ENCODE measurements around the gene AATF.
A peak's percentile ranks its signal among the peaks of the same experiment; 100 is the strongest.

AATF gene

DNA sequence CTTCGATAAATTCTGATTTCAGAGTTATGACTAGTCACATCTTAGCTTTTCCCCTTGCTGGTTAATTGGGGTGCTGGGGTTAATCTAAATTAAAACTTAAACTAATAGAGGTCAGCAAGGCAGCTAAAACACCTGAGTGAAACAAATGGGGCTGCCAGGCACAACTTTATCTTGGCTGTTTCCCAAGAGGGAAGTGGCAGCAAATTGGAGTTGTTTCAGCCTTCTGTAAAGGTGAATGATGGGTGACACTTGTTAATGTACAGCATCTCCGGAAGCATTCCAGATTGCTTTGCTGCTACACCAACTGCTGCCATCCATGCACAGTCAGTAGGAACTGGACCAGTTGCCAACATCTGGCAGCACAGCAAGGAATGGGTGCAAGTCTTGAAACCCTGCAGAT lies 43.9 kb downstream of the AATF start:
- DNase-seq, result no peak

DNA sequence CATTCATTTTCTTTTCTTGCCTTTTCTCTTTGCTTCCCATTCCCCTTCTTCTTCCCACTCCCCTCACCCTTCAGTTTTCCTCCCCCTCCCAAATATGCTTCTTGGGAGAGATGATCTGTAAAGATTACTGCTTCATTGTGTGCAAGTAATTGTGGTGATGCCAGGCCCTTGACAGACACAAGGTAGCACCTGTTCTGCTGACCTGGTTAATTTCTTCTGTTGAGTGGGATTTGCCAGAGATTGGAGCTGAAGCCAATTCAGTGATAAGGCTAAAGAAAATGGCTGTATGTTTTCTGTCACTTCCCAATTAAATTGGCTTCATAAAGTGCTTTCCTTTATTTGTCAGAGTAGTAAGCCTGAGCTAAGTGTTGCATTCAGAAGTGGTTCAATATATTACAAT lies 44.5 kb downstream of the AATF start:
- DNase-seq, result no peak

DNA sequence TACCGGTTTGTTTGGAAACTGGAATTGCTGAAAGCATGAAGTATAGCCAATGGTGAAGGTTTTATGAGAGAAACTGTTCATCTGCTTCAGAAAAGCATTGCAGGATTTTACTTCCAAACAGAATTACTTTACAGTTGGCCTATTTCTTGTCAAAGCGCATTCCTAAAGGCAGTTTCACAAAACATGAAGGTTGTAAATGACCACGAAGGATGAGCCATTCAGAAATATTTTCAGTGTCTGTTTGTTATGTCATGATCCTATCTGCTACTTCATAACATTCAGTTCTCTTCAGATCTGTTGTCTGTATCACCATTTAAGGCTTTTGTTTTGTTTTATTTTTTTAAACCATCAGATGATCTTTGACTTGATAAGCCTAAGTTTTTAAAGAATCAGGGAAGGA lies 45.7 kb downstream of the AATF start:
- DNase-seq, result no peak

DNA sequence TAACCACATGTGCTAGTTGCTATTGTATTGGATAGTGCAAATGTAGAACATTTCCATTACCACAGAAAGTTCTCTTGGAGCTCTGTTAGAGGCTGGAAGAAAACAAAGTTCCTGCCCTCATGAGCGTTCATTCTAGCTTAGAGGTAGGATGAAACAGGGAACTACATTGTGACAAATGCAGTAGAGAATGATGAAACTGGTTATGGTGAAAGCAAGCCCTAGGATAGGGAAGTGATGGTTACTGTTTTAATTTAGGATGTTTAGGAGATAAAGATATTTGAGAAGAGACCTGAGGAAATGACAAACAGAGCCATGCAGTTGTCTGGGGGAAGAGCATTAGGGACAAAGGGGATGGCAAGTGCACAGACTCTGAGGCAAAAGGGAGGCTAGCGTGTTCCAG lies 50.7 kb downstream of the AATF start:
- no peak for DNase-seq

DNA sequence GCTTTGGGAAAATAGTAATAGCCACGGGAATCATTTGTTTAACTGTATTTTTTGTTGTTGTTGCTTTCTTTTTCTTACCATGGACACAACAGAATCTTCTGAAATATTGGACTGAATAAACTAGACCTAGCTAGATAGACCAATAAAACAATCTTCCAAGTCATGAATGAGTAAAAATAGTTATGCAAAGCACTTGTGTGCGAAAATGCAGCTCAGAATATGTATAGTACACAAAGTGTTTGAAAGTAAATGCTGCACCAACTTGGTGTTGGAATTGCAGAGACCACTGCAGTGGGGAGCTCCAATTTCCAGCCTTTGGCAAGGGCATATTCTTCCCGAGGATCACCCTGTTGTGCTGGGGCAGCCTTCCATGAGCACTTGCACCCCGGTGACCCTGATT lies 68.0 kb downstream of the AATF start:
- no peak for DNase-seq

DNA sequence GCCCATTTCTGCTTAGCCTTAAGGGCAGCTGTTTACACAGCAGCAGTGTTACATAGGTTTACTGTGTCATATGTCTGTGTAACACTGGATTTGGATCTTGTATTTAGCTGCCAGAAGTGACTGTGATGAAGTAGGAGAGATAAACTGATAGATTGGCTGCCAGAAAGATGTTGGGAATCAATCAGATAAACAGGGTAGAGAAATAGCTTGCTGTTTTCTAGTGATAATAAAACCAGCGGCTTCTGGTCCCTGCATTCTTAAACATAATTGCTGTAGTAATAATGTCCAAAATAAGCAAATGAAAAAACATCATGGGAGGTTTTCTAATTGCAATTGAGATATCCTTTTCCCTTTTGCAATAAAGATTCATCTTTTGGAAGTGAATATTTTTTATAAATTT lies 68.7 kb downstream of the AATF start:
- no peak for DNase-seq

DNA sequence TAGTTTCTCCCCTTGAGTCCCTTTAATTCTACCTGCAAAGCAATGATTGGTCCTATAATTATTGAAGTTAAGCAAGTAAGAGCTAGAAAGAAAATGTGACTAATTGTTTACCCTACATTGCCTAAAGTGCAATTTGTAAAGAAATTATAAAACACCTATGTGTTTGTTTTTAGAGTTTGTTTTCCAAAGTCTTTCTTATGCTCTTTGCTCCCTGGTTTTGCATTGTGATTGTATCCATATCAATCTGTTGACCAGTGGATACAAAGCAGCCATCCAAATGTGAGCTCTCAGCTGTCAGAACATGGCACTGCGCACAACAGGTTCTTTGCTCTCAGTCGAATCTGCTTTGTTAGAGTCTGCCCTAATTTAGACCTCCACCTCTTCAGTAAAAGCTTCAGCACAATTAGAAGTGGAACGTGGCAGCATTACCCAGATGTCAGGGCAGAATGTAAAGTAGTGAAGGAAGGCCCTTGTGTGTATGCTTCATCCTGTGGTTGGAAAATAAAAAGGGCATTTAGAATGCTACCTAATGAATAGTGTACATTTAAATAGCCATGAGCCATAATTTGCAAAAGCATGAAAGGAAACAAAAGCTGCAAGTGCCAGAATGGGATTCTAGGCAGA lies 70.5 kb downstream of the AATF start:
- no peak for DNase-seq

DNA sequence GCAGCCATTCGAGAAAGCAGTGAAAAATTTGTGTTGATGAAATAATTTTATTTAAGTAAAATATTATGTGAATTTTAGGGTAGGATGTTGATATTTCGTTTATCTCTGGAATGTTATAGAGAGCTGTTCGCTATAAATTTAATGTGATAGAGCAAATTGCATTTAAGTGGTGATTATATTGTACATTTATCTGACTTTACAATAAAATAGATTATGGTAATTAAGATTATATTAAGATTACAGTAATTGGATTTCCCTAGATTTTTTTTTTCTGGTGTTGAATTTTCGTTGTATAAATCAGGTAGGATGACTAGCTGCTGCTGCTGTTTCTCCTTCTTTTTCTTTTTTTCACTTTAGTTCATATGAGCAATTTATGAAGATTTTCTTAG lies 71.0 kb downstream of the AATF start:
- DNase-seq, result no peak

DNA sequence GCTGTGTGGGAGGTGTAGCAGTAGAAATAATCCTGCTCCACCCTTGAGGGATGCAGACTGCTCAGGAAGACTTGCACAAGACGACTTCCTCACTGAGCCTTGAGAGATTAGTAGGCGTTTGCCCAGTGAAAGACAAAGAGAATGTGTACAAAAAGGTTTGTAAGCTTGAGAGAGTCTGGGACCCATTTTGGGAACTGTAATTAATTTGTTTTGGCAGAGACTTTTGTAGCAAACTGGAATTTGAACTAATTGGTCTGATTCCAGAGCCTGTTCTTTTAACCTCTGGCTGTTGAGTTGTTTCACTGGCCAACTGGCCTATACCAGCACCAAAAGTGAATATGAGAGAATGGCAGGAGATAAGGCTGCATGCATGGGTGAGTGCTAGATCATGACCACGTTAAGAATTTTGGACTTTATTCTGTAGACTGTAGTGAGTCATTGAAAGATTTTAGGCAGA lies 75.5 kb downstream of the AATF start:
- no peak for DNase-seq

DNA sequence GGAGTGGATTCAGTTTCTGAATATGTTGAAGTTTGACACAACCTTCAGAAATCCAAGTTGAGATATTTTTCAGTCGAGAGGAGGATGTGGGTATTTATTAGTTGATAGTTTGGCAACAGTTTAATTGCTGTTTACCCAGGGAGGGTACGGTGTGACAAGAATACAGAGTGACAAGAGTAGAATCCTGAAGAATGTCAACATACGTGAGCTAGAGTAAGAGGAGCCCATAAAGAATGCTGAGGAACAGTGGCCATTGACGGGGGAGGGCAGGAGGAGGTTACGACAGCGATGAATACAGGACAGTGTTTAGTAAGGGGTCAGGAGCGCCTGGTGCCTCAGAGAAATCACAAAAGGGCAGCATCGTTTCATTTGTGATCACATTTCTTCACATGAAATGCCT lies 76.5 kb downstream of the AATF start:
- DNase-seq, result no peak

DNA sequence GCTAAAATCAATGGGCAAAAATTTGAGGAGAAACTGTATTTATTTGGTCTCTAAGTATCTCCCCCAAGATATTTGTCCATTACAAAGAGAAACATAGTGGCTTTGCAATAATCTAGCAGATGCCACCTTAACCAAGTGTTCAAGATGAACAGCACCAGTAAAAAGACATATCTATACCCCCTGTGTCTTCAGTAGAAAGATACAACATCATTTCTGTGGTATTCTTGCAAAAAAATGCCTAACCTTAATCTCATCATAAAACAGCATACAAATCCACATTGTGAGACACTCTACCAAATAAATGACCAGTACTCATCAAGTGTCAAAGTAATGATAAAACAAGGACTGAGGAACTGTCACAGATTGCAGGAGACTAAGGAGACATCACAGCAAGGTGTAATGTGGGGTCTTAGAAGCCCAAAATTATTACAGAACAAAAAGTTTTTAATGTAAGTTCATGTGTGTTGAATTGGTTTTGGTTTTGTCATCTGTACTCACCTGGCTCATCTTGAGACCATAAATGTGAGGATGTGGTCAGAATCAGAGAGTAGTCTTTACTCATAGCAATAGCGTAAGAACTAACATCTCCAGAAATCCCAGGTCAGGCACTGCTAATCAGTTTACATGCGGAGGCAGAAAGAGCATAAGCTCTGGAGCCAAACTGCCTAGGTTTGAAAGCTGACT lies 77.2 kb downstream of the AATF start:
- no peak for DNase-seq

DNA sequence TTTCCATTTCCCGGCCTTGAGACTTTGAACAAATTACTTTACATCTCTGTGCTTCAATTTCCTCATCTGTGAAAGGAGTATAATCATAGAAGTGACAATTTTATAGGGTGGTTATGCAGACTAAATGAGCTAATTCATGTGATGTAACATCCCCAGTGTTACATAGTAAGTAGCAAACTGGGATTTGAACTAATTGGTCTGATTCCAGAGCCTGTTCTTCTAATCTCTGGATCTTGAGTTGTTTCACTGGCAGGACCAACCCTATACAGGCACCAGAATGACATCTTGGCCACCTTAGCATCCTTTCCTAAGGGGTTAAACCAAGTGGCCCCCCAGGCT lies 77.7 kb downstream of the AATF start:
- no peak for DNase-seq

DNA sequence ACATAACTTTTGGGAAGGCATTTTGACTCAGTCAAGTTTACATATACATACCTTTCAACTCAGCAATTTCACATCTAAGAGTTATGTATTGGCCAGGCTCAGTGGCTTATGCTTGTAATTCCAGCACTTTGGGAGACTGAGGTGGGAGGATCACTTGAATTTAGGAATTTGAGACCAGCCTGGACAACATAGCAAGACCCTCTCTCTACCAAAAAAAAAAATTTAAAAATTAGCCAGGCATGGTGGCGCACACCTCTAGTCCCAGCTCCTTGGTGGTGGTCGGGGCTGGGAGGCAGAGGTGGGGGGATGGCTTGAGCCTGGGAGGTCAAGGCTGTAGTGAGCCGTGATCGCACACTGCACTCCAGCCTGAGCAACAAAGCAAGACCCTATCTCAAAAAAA lies 79.3 kb downstream of the AATF start:
- DNase-seq, result no peak

DNA sequence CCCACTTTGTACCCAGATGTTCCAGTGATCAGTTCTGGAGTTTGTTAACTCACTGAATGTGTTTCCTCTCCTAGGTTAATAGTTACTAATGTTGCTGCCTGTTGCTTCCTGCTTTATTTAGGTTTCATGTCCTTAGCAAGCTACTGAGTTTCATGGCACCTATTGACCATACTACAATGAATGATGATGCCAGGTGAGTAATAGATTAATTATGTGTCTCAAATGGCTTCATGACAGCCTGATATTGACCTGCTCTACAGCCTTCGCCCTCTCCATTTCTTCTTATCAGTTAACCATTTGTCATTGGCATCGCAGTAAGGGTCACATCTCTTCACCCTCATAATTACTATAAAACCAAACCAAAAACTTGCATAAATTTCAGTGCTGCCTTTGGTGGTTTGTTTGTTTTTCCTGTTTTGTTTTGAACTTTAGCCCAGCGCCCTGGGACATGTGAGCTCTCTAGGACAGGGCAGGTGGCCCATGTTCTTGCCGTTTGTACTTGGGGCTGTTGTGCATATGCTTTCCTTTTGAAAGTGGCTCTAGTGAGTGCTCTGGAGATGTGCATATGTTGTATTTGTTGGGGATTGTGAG lies 82.8 kb downstream of the AATF start:
- no peak for DNase-seq

DNA sequence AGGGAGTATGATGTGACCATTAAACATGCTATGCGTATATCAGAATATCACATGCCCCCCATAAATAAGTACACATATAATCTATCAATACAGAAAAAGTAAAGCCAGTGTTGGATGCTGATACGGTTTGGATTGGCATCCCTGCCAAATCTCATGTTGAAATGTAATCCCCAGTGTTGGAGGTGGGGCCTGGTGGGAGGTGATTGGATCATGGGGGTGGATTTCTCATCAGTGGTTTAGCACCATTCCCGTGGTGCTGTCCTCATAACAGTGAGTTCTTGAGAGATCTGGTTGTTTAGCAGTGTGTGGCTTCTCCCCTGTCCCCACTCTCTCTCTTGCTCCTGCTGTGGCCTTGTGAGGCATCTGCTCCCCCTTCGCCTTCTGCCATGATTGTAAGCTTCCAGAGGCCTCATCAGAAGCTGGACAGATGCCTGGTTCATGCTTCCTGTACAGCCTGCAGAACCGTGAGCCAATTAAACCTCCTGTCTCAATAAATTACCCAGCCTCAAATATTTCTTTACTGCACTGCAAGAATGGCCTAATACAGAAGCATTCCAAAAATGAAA lies 88.9 kb downstream of the AATF start:
- no peak for DNase-seq

DNA sequence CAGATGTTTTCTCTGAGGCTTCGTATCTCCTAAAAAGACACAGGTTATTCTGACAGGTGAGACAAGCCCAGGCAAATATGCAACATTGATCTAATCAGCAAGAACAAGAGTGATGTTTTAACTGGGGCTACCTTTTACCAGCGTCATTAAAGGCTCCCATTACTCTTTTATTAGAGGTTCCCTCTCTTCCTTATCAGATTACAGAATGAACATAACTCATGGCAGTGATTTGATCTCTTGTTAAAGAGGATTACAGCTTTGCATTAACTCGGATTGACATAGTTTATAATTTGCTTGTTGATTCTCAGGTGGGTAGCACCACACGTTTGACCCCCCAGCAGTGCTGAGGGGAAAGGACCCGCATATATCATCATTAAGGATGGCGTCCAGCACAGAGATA lies 90.5 kb downstream of the AATF start:
- DNase-seq, result no peak

DNA sequence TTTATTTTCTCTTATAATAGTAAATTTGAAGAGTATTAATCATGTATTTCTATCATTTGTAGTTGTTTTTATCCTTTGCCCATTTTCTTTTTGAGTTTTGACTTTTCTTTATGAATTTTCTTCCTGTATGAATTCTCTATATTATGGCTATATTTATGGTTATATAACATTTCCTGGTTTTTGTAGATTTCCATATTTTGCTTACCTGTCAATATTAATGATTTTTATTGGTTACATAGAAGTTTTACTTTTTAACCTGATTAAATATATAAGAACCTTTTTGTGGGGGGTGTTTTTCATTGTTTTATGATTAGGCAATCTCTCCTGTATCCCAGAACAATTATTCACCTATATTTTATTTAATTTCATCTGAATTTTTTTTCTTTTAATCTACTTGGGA lies 93.2 kb downstream of the AATF start:
- DNase-seq, result no peak

DNA sequence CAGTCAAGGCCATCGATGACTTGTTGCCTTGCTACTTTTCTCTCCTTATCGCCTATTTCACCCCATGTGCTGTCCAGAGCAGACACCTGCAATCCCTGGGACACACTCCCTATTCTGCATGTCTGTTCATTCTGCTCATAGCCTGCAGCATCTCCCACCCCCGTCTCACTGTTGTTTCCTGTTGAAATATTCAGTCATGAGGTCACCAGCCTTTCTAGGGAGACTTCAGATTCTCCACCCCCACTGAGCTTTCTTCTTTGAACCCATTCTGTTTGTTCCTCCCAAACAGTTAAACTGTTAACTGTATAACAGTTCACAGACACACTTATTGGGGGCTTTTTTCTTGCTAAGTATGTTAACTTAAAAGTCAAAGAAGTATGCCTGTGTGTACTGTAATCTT lies 94.4 kb downstream of the AATF start:
- DNase-seq, result peak; percentile 78

DNA sequence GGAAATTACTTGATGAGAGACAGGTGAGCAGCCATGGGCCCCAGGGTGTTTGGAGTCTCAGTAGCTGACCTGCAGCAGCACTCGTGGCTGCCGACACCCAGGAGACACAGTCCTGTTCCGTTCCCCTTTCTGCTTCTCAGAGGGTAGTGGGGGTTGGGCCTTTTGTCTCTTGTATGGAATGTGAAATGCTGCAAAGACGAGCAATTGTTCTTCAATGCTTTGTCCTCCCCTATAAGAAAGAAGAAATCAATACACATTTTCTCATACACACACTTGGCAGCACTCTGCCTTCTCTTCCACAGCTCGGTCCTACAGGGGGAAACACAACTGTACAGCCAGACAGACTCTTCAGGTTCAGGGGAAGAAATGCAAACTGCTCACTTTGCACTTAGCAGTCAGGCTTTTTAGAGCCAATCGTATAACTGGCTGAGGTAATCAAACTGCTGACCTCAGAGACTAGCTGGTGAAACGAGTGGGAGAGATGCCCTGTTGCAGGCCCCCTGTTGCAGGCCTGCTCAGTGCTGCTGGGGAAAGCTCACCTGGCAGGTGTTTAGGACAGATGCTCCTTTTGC lies 96.7 kb downstream of the AATF start:
- peak; percentile 71 for DNase-seq

DNA sequence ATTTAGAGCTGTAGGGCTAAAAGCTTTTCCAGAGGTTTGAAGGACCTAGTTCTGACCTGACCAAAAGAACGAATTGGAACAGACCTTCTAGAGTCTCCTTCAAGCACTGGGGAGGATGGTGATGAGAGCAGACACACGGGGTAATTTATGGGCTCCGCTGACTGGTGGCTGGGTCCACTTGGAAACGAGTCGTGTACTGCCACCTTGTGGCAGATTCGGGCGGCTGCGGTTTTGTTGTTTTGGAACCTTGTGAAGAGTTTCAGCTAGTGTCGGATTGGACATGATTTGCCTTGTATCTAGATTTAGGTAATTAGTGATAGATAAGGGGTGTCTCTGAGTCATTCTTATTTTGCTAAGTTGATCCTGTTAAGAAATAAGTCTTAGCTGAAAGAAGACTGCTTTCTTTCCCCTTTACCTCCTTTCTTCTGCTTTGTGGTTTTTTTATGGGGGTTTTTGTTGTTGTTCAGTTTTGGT lies 98.9 kb downstream of the AATF start:
- DNase-seq, result peak; percentile 96

DNA sequence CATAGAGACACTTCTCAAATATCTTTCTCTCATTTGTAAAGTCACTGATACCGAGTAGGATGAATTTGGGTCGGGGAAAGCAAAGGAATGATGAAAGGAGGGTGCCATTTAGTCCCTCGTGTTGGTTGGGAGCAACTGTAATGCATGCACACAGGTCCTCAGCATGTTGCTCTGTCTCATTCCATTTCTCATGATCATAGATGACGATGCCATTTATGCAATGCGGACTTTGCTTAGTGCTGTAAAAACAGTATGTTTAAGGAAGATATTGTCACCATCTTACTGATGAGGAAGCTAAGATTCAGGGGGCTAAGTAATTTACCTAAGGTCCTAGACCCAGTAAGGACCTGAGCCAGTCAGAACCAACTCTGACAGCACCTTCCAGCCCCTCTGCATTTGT lies 100.1 kb downstream of the AATF start:
- no peak for DNase-seq

DNA sequence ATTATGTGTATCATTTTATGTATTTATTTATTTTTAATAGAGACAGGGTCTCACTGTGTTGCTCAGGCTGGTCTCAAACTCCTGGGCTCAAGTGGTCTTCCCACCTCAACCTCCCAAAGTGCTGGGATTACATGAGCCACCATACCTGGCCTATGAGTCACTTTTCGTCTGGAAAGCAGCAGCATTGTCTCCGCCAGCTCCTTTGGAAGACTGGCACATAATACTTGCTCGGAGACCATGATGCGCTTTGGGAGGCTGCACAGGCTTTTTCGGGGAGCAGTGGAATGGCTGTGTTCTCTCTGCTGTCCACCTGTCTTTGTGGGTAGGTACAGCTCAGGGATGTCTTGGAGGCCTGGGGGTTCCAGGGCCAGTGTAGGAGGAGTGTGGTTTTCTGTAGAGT lies 102.2 kb downstream of the AATF start:
- peak; percentile 90 for DNase-seq

DNA sequence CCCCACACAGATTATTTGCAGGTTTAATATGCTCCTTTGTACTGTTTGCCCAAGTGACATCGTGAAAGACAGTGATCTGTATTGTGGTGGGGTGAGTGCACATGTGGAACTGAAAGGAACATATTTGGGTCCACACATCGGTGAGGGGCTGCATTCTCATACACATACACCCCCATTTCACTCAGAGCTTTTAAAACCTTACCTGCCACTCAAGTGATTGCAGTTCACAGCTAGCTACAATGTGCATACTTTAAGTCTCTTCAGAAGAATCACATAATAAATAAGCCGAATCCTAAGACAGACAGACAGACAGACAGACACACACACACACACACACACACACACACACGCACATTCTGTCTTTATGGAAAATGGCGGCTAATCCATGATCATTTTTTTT lies 102.6 kb downstream of the AATF start:
- no peak for DNase-seq

DNA sequence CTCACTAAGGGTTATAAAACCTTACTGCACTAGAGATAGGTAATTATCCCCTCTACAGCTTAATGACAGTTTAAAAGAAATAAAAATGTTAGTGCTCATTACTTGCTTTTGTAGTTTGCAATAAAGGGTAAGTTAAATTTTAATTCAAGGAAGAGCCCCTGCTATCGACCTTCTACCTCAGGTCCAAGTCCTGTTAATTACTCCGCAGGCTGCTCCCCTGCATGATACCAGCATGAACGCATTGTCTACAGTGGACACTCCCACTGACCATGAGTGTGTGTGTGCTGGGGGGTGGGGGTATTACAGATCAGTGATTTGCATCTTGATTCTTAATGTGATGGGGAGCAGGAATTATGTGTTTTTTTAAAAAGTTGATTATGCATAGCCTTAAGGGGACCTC lies 103.1 kb downstream of the AATF start:
- no peak for DNase-seq

Data from islet precursor cell (in vitro differentiated cells).